Stimulated activated CD4-positive, alpha-beta T cell treated with anti-CD3 and anti-CD28 coated beads, TNF-alpha, amount 100 ng/mL, for 4 hours (primary cell): ENCODE measurements around the gene DNAH8.

Source experiments
- DNase-seq, 3 experiments: peaks; one replicate each; pipeline ENCODE4 v3.0.0-alpha.2; 2020; ENCODE audit warnings: low read depth in 3 of 3

Gene DNAH8

GRCh38 chr6:39072830-39073229 is 357.7 kb downstream of the DNAH8 start:
- no peak for DNase-seq

- no peak for DNase-seq
These were observed 358.6 kb downstream of the DNAH8 start for GRCh38 chr6:39073471-39074355.

- DNase-seq: no peak
These were observed 359.4 kb downstream of the DNAH8 start for GRCh38 chr6:39074486-39074885.

GRCh38 chr6:39075010-39075686 is 360.0 kb downstream of the DNAH8 start:
- DNase-seq: no peak

GRCh38 chr6:39075807-39076622 is 360.9 kb downstream of the DNAH8 start:
- DNase-seq: no peak

DNA sequence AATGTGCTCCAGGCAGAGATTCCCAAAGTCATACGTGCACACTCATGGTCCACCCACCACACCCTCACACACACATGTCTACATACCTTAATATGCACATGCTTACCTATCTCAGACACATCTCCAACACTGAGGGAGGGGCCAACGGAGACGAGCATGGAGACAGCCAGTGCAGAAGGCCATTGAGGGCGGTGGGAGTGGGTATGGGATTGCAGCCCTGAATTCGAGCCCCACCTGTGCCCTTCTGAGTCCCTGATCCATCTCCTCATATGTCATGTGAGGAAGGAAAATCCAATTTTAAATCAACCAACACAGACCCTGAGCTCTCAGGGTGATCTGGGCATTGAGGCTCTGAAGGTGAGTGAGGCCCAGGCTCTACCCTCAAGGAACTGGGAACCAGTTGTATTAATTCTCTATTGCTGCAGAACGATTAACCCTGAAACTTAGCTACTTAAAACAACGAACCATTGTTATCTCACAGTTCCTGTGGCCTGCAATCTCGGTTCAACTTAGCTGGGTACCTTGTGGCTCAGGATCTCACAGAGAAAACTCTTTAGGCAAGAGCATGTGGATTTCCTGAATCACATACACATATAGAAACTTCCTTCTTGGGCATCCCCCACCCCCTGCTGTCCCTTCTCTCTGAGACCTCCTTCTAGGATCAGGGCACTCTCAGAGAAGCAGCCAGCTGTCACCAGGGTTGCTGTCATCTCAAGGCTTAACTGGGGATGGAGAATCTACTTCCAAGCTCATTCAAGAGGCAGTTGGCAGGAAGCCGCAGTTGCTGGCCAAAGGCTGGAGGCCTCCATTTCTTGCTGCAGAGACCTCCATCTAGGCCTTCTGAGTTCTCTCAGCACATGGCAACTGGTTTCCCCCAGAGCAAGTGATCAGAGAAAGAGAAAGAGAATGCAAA is 361.8 kb downstream of the DNAH8 start:
- DNase-seq: no peak

GRCh38 chr6:39077882-39078594 is 362.9 kb downstream of the DNAH8 start:
- no peak for DNase-seq

GRCh38 chr6:39078695-39079094 is 363.6 kb downstream of the DNAH8 start:
- no peak for DNase-seq

GRCh38 chr6:39079197-39080125 is 364.4 kb downstream of the DNAH8 start:
- no peak for DNase-seq
